Medulla oblongata (tissue), 1 donor: Measurements from ENCODE around the gene GKN1.
A peak's percentile ranks its signal among the peaks of the same experiment; 100 is the strongest.

ENCODE experiments used
- DNase-seq: peaks from one replicate; pipeline ENCODE4 v3.0.0-alpha.2; 2015; ENCODE audit errors: extremely low spot score

Gene GKN1

GRCh38 chr2:69007169-69007568, 32.7 kb downstream of the GKN1 start:
- DNase-seq: no peak

GRCh38 chr2:69007603-69008002, 33.2 kb downstream of the GKN1 start:
- no peak for DNase-seq

DNA sequence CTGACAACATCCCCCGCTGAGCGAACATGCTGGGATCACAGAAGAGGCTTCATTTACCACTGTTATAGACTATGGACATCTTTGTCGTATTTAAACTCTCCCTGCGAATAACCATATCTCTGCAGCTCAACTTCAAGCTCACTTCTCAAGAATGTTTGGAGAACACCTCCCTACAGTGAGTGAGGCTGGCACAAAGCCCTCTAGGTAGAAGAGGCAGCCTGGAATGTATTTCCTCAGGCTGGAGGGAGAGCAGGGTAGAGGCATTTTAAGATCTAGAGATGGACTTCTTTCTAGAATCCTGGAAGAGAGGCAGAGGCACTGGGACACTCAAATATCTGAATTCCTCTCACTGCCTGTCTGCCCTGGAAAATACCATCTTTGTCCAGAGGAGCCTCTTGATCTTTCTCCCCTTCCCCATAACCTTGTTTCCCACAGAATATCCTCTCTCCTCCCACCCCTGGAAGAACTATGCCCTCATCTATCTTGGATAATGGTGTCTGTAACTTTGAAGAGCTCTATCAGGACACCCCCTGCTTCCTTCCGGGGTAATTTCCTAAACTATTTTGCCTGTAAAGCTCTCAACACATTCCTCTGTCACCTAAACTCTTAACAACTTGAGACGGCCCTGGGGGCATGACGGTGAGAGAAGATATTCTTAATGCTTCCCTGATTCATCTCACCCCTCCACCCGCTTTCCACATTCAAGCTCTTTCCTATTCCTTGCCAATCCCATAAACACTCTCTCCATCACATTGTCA, 36.2 kb downstream of the GKN1 start:
- no peak for DNase-seq

- DNase-seq: no peak
Observed at GRCh38 chr2:69011611-69012157, 37.2 kb downstream of the GKN1 start.

DNA sequence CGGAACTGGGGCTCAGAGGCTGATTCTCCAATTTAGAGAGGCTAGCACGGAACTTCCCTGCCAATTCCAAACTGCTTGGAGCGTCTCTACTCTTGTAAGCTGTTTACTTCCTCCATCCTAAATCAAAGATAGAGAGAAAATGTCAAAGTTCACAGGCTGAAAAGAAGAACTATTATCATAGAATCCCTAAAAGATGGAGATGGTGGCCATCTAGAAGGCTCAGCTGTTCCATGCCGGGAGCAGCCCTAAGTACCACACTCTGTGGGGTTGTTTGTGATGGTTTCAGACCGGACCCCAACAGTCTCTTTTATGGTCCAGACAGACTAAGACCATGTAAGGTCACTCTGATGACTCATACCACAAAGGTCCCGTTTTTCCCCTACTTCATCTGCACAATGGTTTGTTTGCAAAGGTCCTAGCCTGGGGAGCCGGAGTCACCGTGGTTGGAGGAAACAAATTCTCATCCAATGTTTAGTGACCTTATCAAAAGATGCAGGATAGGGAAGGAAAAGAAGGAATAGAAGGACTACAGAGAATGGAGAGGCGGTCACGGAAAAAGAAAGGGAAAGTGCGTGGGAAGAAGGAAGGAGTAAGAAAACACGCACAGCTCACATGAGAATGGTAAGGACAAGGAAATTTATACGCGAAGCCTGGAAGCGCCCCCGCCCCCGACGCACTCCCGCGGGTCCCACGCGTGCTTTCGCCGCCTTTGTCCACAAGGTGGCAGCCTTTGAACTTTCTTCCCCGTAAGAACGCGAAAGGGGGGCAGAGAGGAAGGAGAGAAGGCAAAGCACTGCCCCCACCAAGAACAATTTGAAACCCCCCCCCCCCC, 38.1 kb downstream of the GKN1 start:
- DNase-seq: peak; percentile 82

- peak; percentile 58 for DNase-seq
Observed at GRCh38 chr2:69013142-69013839, 38.9 kb downstream of the GKN1 start, which contains the start of gene ANTXR1. TSS of gene ANTXR1 (plus strand) at chr2:69013179. CDS start at chr2:69013500, 321 bp downstream.

GRCh38 chr2:69013840-69014821, 39.7 kb downstream of the GKN1 start:
- peak; percentile 39 for DNase-seq

DNA sequence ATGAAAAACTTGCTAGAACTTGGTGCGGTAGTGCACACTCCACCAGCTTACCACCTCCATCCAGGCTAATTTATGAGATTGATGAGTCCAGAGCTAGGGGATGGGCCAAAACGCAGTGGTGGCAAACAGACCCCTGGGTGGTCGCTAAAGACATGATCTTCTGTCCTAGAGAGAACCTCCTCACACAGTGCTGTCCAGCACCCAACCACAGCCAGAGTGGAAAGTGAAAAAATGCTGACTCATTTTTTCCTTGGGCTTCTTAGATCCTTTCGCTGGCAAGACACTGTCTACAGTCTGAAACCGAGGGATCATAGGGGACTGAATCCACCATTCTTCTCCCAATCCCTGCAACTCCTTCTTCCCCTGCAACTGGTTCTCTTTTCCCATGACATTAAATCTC, 42.6 kb downstream of the GKN1 start:
- peak; percentile 44 for DNase-seq

- no peak for DNase-seq
Observed at GRCh38 chr2:69017835-69018234, 43.4 kb downstream of the GKN1 start.

- no peak for DNase-seq
Observed at GRCh38 chr2:69018678-69019095, 44.3 kb downstream of the GKN1 start.

DNA sequence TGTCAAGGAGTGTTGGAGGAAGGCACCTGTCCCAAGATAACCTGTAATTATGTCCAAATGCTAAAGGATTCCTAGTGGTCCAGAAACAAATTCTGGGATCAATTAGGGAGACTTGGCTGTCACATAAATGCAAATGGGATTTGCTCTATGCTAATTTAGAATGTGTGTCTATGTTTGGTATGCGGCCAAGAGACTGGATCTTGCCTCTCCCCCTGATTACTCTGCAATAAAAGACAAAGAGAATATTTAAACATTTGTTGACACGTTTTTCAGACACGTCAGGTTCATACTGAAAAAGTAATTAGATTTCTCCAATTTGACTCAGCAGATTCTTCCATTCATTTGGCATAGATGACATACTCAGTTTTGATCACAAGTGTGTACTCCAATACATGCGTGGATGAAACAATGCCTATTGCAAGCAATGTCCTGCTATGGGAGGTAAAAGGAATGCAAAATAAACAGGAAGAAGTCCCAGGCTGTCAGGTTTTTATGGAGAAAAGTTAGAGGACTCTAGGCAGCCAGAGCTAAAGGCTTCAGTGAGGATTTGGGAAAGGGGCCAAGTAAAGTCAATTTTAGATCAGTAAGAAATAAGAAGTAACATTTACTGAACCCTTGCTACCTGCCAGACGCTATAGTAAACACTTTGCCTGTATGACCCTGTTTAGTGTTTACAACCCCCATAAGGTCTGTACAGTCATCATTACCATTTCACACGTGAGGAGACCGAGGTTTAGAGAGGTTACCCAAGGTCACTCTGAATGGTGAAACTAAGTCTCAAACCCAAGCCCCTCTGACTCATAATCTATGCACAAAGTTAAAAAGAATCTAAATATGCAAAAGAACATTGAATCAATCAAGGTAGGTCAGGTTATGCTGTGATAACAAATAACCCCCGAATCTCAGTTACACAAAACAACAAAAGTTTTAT, 46.3 kb downstream of the GKN1 start:
- no peak for DNase-seq

GRCh38 chr2:69021727-69022126, 47.3 kb downstream of the GKN1 start:
- no peak for DNase-seq

DNA sequence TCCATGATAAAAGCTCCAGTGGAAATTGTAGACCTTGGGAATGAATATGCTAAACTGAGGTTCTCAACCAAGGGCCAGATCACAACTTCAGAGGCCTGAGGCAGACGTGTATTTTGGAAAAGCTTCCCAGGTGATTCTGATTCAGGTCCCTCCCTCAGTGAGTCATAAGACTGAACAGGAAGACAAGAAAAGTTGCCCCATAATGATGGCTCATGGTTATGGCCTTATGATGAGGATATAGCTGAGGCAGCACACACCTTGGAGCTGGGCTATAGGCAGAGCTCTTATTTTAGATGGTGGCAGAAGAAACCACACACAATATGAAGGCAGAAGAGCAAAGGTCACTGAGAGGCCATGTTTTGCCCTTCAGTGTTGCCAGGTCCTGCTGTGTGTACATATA, 48.1 kb downstream of the GKN1 start:
- DNase-seq: no peak

DNA sequence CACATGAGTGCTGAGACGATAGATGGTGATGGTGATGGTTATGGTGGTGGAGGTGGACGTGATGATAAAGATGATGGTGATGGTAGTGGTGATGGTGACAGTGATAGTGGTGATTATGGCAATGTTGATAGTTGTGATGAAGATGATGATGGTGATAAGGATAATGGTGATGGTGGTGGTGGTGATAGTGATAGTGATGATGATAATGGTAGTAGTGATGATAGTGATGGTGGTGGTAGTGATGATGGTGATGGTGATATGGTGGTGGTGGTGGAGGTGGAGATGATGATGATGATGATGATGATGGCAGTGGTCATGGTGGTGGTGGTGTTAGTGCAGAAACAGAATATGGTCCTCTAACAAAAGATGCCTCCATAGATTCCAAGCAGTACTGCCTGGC, 48.8 kb downstream of the GKN1 start:
- DNase-seq: no peak

DNA sequence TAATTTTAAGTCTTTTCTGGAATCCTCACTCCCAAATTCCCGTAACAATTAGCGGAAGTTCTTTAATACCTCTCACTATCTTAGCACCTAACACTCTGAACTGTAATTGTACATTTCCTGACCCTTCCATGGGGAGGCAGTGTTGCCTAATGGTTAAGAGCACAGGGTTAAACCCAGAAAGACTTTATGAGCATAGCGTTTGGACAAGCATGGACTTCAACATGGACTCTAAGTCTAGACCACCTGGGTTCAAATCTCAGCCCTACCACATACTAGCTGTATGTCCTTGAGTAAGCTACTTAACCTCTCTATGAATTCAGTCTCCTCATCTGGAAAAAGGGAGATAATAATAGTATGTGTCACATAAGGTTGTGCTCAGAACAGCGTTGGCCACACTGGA, 51.6 kb downstream of the GKN1 start:
- peak; percentile 79 for DNase-seq

DNA sequence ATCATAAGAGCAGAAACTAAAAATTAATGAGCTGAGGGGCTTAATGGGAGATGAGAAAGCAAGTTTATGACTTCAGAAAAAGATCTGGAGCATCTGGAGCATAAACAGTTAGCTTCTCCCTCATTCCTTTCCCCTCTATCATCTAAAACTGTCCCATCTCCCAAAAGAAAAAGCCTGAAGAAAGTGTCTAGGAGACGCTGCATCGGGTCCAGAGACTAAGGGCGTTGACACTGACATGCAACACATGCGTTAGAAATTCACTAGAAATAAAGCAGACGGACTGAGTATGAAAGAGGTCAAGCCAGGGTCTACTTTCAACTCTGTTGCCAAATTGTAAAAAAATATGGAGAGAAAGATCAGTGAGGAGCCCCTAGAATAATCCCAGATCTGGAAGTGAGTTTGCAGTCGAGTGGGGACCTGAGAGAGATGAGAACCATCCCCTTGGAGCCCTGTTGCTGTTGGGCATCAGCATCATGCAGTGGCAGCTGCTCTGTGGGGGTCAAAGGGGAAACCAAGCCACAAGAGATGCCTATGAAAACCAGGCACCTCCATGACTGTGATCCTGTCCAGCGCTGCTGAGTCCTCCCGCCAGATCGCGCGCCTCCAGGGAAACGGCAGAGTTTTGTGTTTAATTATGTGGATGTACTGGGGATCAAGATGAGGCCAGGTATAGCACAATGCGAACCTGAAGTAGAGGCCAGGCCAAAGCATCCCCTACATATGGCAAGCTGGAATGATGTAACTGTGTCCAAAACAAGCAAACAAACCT, 52.4 kb downstream of the GKN1 start:
- no peak for DNase-seq
